ENCODE results near the gene FNDC10. TPM values are rescaled to one million over a fixed set of nuclear protein-coding genes. Genes with fewer than 3 reads are reported as not detected.

Gene FNDC10
- total and polyA plus RNA-seq, 2 donors from 2014 or later: 2.6 to 18.2 TPM

DNA sequence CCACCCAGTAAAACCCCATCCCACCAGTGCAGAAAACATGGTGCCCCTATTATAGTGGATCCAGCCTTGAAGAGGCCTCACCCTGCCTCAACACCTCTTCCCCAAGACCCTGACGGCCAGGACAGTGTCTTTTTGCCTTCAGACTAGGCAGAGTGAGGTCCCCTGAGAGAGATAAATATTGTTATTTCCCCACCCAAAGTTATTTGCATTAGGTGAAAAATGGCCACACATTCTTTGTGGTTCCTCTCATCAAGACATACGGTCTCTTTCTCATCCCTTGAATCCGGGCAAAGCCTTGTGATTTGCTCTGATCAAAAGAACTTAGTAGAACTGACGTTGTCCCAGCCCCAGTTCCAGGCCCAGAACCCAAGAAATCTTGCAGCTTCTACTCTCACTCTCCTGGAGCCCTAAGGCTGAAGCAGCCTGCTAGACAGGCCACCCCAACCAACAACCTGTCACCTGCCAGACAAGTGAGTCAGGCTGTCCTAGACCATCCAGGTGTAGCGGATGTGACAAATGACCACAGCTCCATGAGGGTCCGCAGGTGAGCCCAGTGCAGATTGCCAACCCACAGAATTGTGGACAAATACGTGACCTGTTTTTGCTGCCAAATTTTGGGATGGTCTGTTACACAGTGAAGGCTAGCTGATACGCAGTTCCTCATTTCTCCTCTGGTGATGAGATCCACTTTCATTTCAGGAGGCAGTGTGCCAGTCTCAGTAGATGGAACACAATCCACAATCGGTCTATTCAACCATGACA, 17.2 kb downstream of the FNDC10 start:
- no peak for DNase-seq
- Histone ChIP-seq H3K27me3 (ENCODE audit: control insufficient read depth, insufficient read depth, low read length) (peaks cover 2% of the 10 kb centered on the region), H3K27ac (ENCODE audit: low read depth in 2 of 2, low read length in 2 of 2) (no peak overlapping the region), H3K9me3 (ENCODE audit: control insufficient read depth in 2 of 3, insufficient read depth in 1 of 3, low read length in 3 of 3) (no peaks in the 10 kb centered on the region), H3K9ac (ENCODE audit: low read length in 3 of 3) (no peak overlapping the region), H3K36me3 (ENCODE audit: control insufficient read depth in 2 of 3, insufficient read depth in 3 of 3, low read length in 3 of 3) (no peaks in the 10 kb centered on the region), H3K4me1 (ENCODE audit: control insufficient read depth in 2 of 3, insufficient read depth in 2 of 3, low read depth in 1 of 3, low read length in 3 of 3) (no peaks in the 10 kb centered on the region), H3K4me3 (ENCODE audit: low read length in 3 of 3) (no peak overlapping the region)
- no peak for TF ChIP-seq CTCF (IDR thresholded peaks at IDR 0.05; ENCODE audit: borderline replicate concordance, extremely low read depth, insufficient read depth)
- intact Hi-C loops (cut with DNase I): no loop called here
- FAIRE-seq: no peak

DNA sequence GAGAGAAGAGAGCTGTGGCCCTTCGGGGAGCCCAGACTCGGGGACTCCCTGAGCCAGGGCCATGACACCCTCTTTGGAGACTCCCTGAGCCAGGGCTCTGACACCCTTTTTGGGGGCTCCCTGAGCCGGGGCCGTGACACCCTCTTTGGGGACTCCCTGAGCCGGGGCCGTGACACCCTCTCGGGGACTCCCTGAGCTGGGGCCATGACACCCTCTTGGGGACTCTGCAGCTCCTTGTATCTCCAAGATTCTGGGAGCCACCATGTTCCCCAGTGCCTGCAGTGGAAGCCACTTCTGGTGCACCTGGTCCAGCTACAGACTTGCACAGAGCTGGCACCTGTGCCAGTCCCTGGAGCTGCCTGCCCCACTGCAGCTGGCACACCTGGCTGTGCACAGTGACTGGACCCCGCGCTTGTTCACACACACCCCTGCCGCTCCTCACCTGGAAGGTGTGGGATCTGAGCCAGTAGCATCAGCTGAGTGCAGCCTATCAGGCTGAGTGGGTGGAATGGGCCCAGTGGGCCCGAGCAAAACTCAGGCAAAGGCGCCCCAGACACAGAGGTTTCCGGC, 21.5 kb downstream of the FNDC10 start:
- TF ChIP-seq CTCF (IDR thresholded peaks at IDR 0.05; ENCODE audit: borderline replicate concordance, extremely low read depth, insufficient read depth): no peak
- H3K27me3 ChIP-seq (ENCODE audit: control insufficient read depth, insufficient read depth, low read length): peaks cover 2% of the 10 kb centered on the region
- no peak overlapping the region for H3K4me3 ChIP-seq (ENCODE audit: low read length in 3 of 3)
- intact Hi-C loops (cut with DNase I): no loop called here
- DNase-seq (no peak), FAIRE-seq (no peak)
- no peaks in the 10 kb centered on the region for H3K9me3 ChIP-seq (ENCODE audit: control insufficient read depth in 2 of 3, insufficient read depth in 1 of 3, low read length in 3 of 3)
- H3K4me1 ChIP-seq (ENCODE audit: control insufficient read depth in 2 of 3, insufficient read depth in 2 of 3, low read depth in 1 of 3, low read length in 3 of 3): peaks cover 0 to 7% (median 0%) of the 10 kb centered on the region in 3 donors
- no peaks in the 10 kb centered on the region for H3K36me3 ChIP-seq (ENCODE audit: control insufficient read depth in 2 of 3, insufficient read depth in 3 of 3, low read length in 3 of 3)
- no peak overlapping the region for H3K27ac ChIP-seq (ENCODE audit: low read depth in 2 of 2, low read length in 2 of 2)
- no peak overlapping the region for H3K9ac ChIP-seq (ENCODE audit: low read length in 3 of 3)

GRCh38 chr1:1577367-1578011, 22.4 kb downstream of the FNDC10 start:
- no peak for TF ChIP-seq CTCF (IDR thresholded peaks at IDR 0.05; ENCODE audit: borderline replicate concordance, extremely low read depth, insufficient read depth)
- DNase-seq (no peak), FAIRE-seq (no peak)
- Histone ChIP-seq H3K27me3 (ENCODE audit: control insufficient read depth, insufficient read depth, low read length) (peaks cover 2% of the 10 kb centered on the region), H3K36me3 (ENCODE audit: control insufficient read depth in 2 of 3, insufficient read depth in 3 of 3, low read length in 3 of 3) (no peaks in the 10 kb centered on the region), H3K4me1 (ENCODE audit: control insufficient read depth in 2 of 3, insufficient read depth in 2 of 3, low read depth in 1 of 3, low read length in 3 of 3) (peaks cover 0 to 7% (median 0%) of the 10 kb centered on the region in 3 donors), H3K27ac (ENCODE audit: low read depth in 2 of 2, low read length in 2 of 2) (no peak overlapping the region), H3K9me3 (ENCODE audit: control insufficient read depth in 2 of 3, insufficient read depth in 1 of 3, low read length in 3 of 3) (no peaks in the 10 kb centered on the region), H3K4me3 (ENCODE audit: low read length in 3 of 3) (no peak overlapping the region), H3K9ac (ENCODE audit: low read length in 3 of 3) (no peak overlapping the region)
- intact Hi-C loops (cut with DNase I): no loop called here
